HepG2 (cell line): ENCODE results near the gene RAG2. TPM values are rescaled to one million over a fixed set of nuclear protein-coding genes. Genes with fewer than 3 reads are reported as not detected.
A peak's percentile ranks its signal among the peaks of the same experiment; 100 is the strongest.

Experiments used
- CBFB ChIP-seq: sonication (generic); formaldehyde crosslinking; IDR thresholded peaks from 2 replicates; pipeline ENCODE4 v1.4.0; 2020; ENCODE audit warnings: missing genetic modification reagents
- FOXO1 ChIP-seq: sonication (generic); formaldehyde crosslinking; IDR thresholded peaks from 2 replicates; pipeline ENCODE4 v1.4.0; 2020; ENCODE audit warnings: missing genetic modification reagents
- HDAC2 ChIP-seq: sonication (generic); formaldehyde crosslinking; IDR thresholded peaks from 2 replicates; pipeline ENCODE4 v1.4.0; 2020; ENCODE audit warnings: missing genetic modification reagents
- KDM4B ChIP-seq: sonication (generic); formaldehyde crosslinking; IDR thresholded peaks from 2 replicates; pipeline ENCODE4 v1.4.0; 2020; ENCODE audit warnings: missing genetic modification reagents
- MED13 ChIP-seq: sonication (generic); formaldehyde crosslinking; IDR thresholded peaks from 2 replicates; pipeline ENCODE4 v1.5.0; 2020; ENCODE audit warnings: missing genetic modification reagents
- MXI1 ChIP-seq: IDR thresholded peaks from 3 replicates; pipeline ENCODE4 v1.6.1; 2012; ENCODE audit warnings: low read depth, low read length, inconsistent platforms, borderline replicate concordance
- NFIC ChIP-seq: IDR thresholded peaks from 2 replicates; pipeline ENCODE4 v1.6.1; 2012; ENCODE audit warnings: mild to moderate bottlenecking, low read length, inconsistent platforms
- NONO ChIP-seq, 2 experiments: fragments of 450-650 bp in 1 of 2; sonication (generic) in 1 of 2; formaldehyde crosslinking in 1 of 2; IDR thresholded peaks in 1 of 2; conservative IDR thresholded peaks in 1 of 2; 2 replicates each; pipeline versions ENCODE4 v1.6.1 to v1.8.0; 2017 to 2022; ENCODE audit warnings: mild to moderate bottlenecking in 1 of 2, missing genetic modification reagents in 1 of 2, moderate library complexity in 1 of 2
- PHF5A ChIP-seq: IDR thresholded peaks from one replicate; pipeline ENCODE4 v1.6.1; 2018; ENCODE audit warnings: low read depth, missing genetic modification reagents; ENCODE audit not compliant: unreplicated experiment
- PHF8 ChIP-seq: sonication (generic); formaldehyde crosslinking; IDR thresholded peaks from 2 replicates; pipeline ENCODE4 v1.5.0; 2020; ENCODE audit warnings: missing genetic modification reagents
- PITX1 ChIP-seq: sonication (generic); formaldehyde crosslinking; IDR thresholded peaks from 2 replicates; pipeline ENCODE4 v1.5.1; 2020; ENCODE audit warnings: mild to moderate bottlenecking, missing genetic modification reagents
- SAP130 ChIP-seq: IDR thresholded peaks from 2 replicates; pipeline ENCODE4 v1.6.1; 2016; ENCODE audit warnings: low read depth
- SP1 ChIP-seq, 2 experiments: fragments of 450-650 bp in 1 of 2; sonication (generic) in 1 of 2; formaldehyde crosslinking in 1 of 2; IDR thresholded peaks; 2 replicates each; pipeline versions ENCODE4 v1.4.0 to v1.6.1; 2016 to 2020; ENCODE audit warnings: missing genetic modification reagents in 1 of 2
- SUZ12 ChIP-seq: fragments of 150-350 bp; IDR thresholded peaks from 2 replicates; pipeline ENCODE4 v1.6.1; 2014; ENCODE audit warnings: low read depth, low read length
- TEAD3 ChIP-seq: optimal IDR thresholded peaks from 2 replicates; pipeline ENCODE3; 2016; ENCODE audit warnings: borderline replicate concordance
- ZNF24 ChIP-seq: fragments of 450-650 bp; IDR thresholded peaks from 2 replicates; pipeline ENCODE4 v1.6.1; 2017; ENCODE audit warnings: antibody characterized with exemption, mild to moderate bottlenecking
- ZNF253 ChIP-seq: sonication (generic); formaldehyde crosslinking; IDR thresholded peaks from 2 replicates; pipeline ENCODE4 v1.8.0; 2022; ENCODE audit warnings: mild to moderate bottlenecking, missing genetic modification reagents, borderline replicate concordance
- ZNF501 ChIP-seq: sonication (generic); formaldehyde crosslinking; IDR thresholded peaks from 2 replicates; pipeline ENCODE4 v1.5.1; 2020; ENCODE audit warnings: mild to moderate bottlenecking, moderate library complexity, missing genetic modification reagents
- ZNF652 ChIP-seq: IDR thresholded peaks from 2 replicates; pipeline ENCODE4 v1.6.1; 2016; ENCODE audit warnings: low read depth, borderline replicate concordance
- ZNF75D ChIP-seq: sonication (generic); formaldehyde crosslinking; IDR thresholded peaks from 2 replicates; pipeline ENCODE4 v1.8.1; 2023; ENCODE audit warnings: missing genetic modification reagents, mild to moderate bottlenecking, borderline replicate concordance
- ZNF772 ChIP-seq: sonication (generic); formaldehyde crosslinking; IDR thresholded peaks from 2 replicates; pipeline ENCODE4 v1.5.0; 2020; ENCODE audit warnings: mild to moderate bottlenecking, missing genetic modification reagents
- ZSCAN20 ChIP-seq: sonication (generic); formaldehyde crosslinking; IDR thresholded peaks from 2 replicates; pipeline ENCODE4 v1.4.0; 2020; ENCODE audit warnings: missing genetic modification reagents, mild to moderate bottlenecking, borderline replicate concordance
- polyA plus RNA-seq, 8 experiments: library from polyadenylated mRNA; depleted of rRNA in 3 of 8; stranded (reverse) in 7 of 8; unstranded in 1 of 8; fragments of >200 nt; fragmentation: Illumina TruSeq in 4 of 8; extraction: Trizol in 4 of 8; gene quantifications; 2 replicates each; pipeline versions ENCODE4 v1.2.1 to v1.2.3, GENCODE V29; 2011 to 2016; ENCODE audit warnings: low read depth in 4 of 8, missing spikeins in 1 of 8, mixed read lengths in 1 of 8; ENCODE audit not compliant: insufficient read depth in 1 of 8
- total RNA-seq, 5 experiments: library from RNA; depleted of rRNA; stranded (reverse); fragments of >200 nt; fragmentation: Illumina TruSeq; extraction: Trizol; gene quantifications; 2 replicates each; pipeline ENCODE4 v1.2.3, GENCODE V29; 2016; ENCODE audit warnings: low read depth in 1 of 5
- TF ChIP-seq, protein P1 (sequence below): sonication (generic); formaldehyde crosslinking; IDR thresholded peaks from 2 replicates; pipeline ENCODE4 v1.4.0; 2020; ENCODE audit warnings: missing genetic modification reagents
- TF ChIP-seq, protein P2 (sequence below): conservative IDR thresholded peaks from 2 replicates; pipeline ENCODE4 v1.6.1; 2018; ENCODE audit warnings: missing genetic modification reagents
- TF ChIP-seq, protein P3 (sequence below): sonication (generic); formaldehyde crosslinking; IDR thresholded peaks from 2 replicates; pipeline ENCODE4 v1.5.1; 2020; ENCODE audit warnings: missing genetic modification reagents, mild to moderate bottlenecking, borderline replicate concordance

Gene RAG2
- total and polyA plus RNA-seq, 2 of the 13 experiments (the other 11 are each of a cell fraction or from before 2014, with no cell fraction given), result not detected

DNA sequence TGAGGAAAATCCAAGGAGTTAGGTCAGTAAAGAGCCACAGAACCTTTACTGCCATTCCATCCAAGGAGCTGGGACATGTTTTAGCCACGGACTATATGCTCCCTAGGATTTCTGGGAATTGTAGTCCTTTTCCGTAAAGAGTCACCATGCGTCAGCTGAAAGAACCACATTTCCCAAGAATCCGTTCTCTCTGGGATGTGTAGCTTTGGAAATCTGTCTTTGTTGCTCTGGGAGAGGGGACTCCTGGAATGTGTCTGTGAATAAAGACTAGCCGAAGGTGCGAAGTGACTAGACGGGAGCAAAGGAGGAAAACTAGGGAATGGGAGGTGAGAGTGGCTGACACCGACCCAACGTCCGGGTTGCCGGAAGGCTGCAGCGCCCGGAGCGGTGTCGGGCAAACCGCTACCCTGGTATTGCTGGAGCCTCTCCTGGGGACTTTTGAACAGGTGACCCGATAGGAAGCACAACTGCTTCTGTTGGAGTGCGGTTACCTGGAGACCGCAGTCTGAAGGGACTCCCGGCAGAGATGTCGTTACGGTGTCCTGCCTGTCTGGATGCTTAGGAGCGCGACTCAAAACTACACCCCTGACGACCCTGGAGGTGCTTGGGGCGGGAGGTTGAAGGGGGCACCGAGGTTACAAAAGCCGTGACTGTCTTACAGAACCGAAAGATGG, 3.6 kb downstream of the RAG2 start, which contains the start of gene IFTAP (continued):
- TF ChIP-seq, protein P1, sequence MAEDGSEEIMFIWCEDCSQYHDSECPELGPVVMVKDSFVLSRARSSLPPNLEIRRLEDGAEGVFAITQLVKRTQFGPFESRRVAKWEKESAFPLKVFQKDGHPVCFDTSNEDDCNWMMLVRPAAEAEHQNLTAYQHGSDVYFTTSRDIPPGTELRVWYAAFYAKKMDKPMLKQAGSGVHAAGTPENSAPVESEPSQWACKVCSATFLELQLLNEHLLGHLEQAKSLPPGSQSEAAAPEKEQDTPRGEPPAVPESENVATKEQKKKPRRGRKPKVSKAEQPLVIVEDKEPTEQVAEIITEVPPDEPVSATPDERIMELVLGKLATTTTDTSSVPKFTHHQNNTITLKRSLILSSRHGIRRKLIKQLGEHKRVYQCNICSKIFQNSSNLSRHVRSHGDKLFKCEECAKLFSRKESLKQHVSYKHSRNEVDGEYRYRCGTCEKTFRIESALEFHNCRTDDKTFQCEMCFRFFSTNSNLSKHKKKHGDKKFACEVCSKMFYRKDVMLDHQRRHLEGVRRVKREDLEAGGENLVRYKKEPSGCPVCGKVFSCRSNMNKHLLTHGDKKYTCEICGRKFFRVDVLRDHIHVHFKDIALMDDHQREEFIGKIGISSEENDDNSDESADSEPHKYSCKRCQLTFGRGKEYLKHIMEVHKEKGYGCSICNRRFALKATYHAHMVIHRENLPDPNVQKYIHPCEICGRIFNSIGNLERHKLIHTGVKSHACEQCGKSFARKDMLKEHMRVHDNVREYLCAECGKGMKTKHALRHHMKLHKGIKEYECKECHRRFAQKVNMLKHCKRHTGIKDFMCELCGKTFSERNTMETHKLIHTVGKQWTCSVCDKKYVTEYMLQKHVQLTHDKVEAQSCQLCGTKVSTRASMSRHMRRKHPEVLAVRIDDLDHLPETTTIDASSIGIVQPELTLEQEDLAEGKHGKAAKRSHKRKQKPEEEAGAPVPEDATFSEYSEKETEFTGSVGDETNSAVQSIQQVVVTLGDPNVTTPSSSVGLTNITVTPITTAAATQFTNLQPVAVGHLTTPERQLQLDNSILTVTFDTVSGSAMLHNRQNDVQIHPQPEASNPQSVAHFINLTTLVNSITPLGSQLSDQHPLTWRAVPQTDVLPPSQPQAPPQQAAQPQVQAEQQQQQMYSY, result no peak; the same call in 1 of the 2 replicates
- TF ChIP-seq PITX1 (CRISPR knock-in tag) (peak; percentile 21; the same call in 1 of the 2 replicates), ZNF75D (no peak), SUZ12 (peak; percentile 90), MXI1 (peak; percentile 32; the same call in 1 of the 3 replicates), NONO (IDR thresholded peaks at IDR 0.05) (no peak), NONO (CRISPR knock-in tag; conservative IDR thresholded peaks at IDR 0.05) (peak; percentile 52; the same call in 1 of the 2 replicates), KDM4B (CRISPR knock-in tag) (no peak), ZNF652 (CRISPR knock-in tag) (no peak), PHF8 (CRISPR knock-in tag) (peak; percentile 72), TEAD3 (peak; percentile 91), SP1 (IDR thresholded peaks at IDR 0.05) (no peak), SP1 (CRISPR knock-in tag; IDR thresholded peaks at IDR 0.05) (peak; percentile 55; the same call in 1 of the 2 replicates), ZNF501 (CRISPR knock-in tag) (peak; percentile 83), PHF5A (CRISPR knock-in tag) (peak; percentile 74), ZSCAN20 (0 out of 2 replicates have a peak, but pooled peaks have one; percentile 60), CBFB (CRISPR knock-in tag) (peak; percentile 67; the same call in 1 of the 2 replicates), ZNF24 (peak; percentile 55; the same call in 1 of the 2 replicates), MED13 (CRISPR knock-in tag) (0 out of 2 replicates have a peak, but pooled peaks have one; percentile 40), NFIC (peak; percentile 79), SAP130 (CRISPR knock-in tag) (peak; percentile 80), HDAC2 (peak; percentile 82; the same call in 1 of the 2 replicates), FOXO1 (CRISPR knock-in tag) (peak; percentile 69; the same call in 1 of the 2 replicates), ZNF772 (no peak), ZNF253 (CRISPR knock-in tag) (peak; percentile 50; the same call in 1 of the 2 replicates)
- TF ChIP-seq, protein P2, sequence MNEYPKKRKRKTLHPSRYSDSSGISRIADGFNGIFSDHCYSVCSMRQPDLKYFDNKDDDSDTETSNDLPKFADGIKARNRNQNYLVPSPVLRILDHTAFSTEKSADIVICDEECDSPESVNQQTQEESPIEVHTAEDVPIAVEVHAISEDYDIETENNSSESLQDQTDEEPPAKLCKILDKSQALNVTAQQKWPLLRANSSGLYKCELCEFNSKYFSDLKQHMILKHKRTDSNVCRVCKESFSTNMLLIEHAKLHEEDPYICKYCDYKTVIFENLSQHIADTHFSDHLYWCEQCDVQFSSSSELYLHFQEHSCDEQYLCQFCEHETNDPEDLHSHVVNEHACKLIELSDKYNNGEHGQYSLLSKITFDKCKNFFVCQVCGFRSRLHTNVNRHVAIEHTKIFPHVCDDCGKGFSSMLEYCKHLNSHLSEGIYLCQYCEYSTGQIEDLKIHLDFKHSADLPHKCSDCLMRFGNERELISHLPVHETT, result 0 out of 2 replicates have a peak, but pooled peaks have one; percentile 38
- TF ChIP-seq, protein P3, sequence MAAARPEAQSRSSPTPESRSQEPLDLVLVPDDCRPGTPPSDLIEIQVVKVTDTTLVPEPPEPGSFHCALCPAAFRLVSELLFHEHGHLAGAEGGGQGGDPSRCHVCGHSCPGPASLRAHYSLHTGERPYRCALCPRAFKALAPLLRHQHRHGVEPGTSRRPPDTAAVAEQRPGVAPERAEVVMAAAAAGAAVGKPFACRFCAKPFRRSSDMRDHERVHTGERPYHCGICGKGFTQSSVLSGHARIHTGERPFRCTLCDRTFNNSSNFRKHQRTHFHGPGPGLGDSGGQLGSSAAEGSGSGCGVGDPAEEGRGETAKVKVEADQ (CRISPR knock-in tag), result peak; percentile 32; the same call in 1 of the 2 replicates
